Activated CD4-positive, alpha-beta T cell treated with anti-CD3 and anti-CD28 coated beads, Interleukin-2, amount 10 ng/mL, durations not matched to agents 7 days and 5 days (primary cell): Measurements from ENCODE around the gene STRADA. TPM values are rescaled to one million over a fixed set of nuclear protein-coding genes. Genes with fewer than 3 reads are reported as not detected.

Source experiments
- CTCF ChIA-PET: fragments of 350-600 bp; sonication (Branson Sonifier 250); formaldehyde crosslinking; loops from one replicate; lab custom pipeline; 2021; ENCODE audit warnings: antibody characterized with exemption; lab: Charles Lee
- POLR2A ChIA-PET: fragments of 350-600 bp; sonication (Branson Sonifier 250); formaldehyde crosslinking; loops from one replicate; lab custom pipeline; 2021; ENCODE audit warnings: antibody characterized with exemption; lab: Charles Lee
- DNase-seq: peaks from one replicate; pipeline ENCODE4 v3.0.0-alpha.2; 2020
- H3K27ac Mint-ChIP-seq: one replicate; pipeline ENCODE4 v1.8.0; 2021; ENCODE audit warnings: mild to moderate bottlenecking, moderate library complexity, mixed read lengths
- H3K27me3 Mint-ChIP-seq: one replicate; pipeline ENCODE4 v1.8.0; 2021; ENCODE audit warnings: mixed read lengths
- H3K36me3 Mint-ChIP-seq: one replicate; pipeline ENCODE4 v1.8.0; 2021; ENCODE audit warnings: low read depth, mixed read lengths
- H3K4me1 Mint-ChIP-seq: one replicate; pipeline ENCODE4 v1.8.0; 2021; ENCODE audit warnings: mixed read lengths
- H3K4me3 Mint-ChIP-seq: one replicate; pipeline ENCODE4 v1.8.0; 2021; ENCODE audit warnings: mild to moderate bottlenecking, moderate library complexity, mixed read lengths
- H3K9me3 Mint-ChIP-seq: one replicate; pipeline ENCODE4 v1.8.0; 2021; ENCODE audit warnings: mixed read lengths
- total RNA-seq, 2 experiments: library from RNA; stranded (reverse); gene quantifications; one replicate each; pipeline ENCODE4 v1.2.3, GENCODE V29; 2021

STRADA gene
- total RNA-seq, 2 experiments from 2014 or later: 46.8 to 49.0 TPM

GRCh38 chr17:63699638-63700527, 41.7 kb downstream of the STRADA start, which contains the start of gene LIMD2:
Gene LIMD2 (minus strand): TSS chr17:63700125. CDS start chr17:63699298, 827 bp downstream.
- ChIA-PET CTCF (interaction anchor here (1.4 kb wide), 1 partner anchor 88 kb away, joined by 3 read pairs; no protein-coding TSS in a partner anchor), POLR2A (no interaction called here)
- Mint-ChIP-seq H3K27me3 (no peaks in the 10 kb centered on the region), H3K4me3 (peak within 1 kb of the TSS; percentile 97), H3K36me3 (peaks cover 68% of the 10 kb centered on the region), H3K9me3 (peaks cover 3% of the 10 kb centered on the region), H3K27ac (peak within 1 kb of the TSS; percentile 99), H3K4me1 (peaks cover 61% of the 10 kb centered on the region)
- peak; percentile 83 for DNase-seq

- Mint-ChIP-seq H3K36me3 (peaks cover 74% of the 10 kb centered on the region), H3K4me3 (peak overlapping the region; percentile 97), H3K27ac (peak overlapping the region; percentile 98), H3K4me1 (peaks cover 55% of the 10 kb centered on the region), H3K27me3 (no peaks in the 10 kb centered on the region), H3K9me3 (peaks cover 3% of the 10 kb centered on the region)
- ChIA-PET CTCF (interaction anchor here (0.6 to 3.9 kb wide), 19 partner anchors 8 to 274 kb away, joined by 3 to 21 read pairs (median 3); partner anchors contain the start of genes CCDC47, DDX42 and PSMC5), POLR2A (interaction anchor here (0.9 to 1.7 kb wide), 2 partner anchors 9 to 43 kb away, joined by 3 to 8 read pairs; no protein-coding TSS in a partner anchor)
- peak; percentile 94 for DNase-seq
Measured at GRCh38 chr17:63698886-63699637, 42.5 kb downstream of the STRADA start.

- ChIA-PET CTCF (interaction anchor here (0.6 to 3.9 kb wide), 24 partner anchors 8 to 273 kb away, joined by 3 to 21 read pairs (median 3); partner anchors contain the start of genes CCDC47, DDX42 and PSMC5), POLR2A (interaction anchor here (0.9 to 1.7 kb wide), 2 partner anchors 10 to 44 kb away, joined by 3 to 8 read pairs; no protein-coding TSS in a partner anchor)
- H3K36me3 Mint-ChIP-seq: peaks cover 70% of the 10 kb centered on the region
- peaks cover 3% of the 10 kb centered on the region for H3K9me3 Mint-ChIP-seq
- H3K27me3 Mint-ChIP-seq: no peaks in the 10 kb centered on the region
- DNase-seq: peak; percentile 26
- peak overlapping the region; percentile 98 for H3K27ac Mint-ChIP-seq
- H3K4me1 Mint-ChIP-seq: peaks cover 49% of the 10 kb centered on the region
- peak overlapping the region; percentile 97 for H3K4me3 Mint-ChIP-seq
Measured at GRCh38 chr17:63698381-63698885, 43.2 kb downstream of the STRADA start.

DNA sequence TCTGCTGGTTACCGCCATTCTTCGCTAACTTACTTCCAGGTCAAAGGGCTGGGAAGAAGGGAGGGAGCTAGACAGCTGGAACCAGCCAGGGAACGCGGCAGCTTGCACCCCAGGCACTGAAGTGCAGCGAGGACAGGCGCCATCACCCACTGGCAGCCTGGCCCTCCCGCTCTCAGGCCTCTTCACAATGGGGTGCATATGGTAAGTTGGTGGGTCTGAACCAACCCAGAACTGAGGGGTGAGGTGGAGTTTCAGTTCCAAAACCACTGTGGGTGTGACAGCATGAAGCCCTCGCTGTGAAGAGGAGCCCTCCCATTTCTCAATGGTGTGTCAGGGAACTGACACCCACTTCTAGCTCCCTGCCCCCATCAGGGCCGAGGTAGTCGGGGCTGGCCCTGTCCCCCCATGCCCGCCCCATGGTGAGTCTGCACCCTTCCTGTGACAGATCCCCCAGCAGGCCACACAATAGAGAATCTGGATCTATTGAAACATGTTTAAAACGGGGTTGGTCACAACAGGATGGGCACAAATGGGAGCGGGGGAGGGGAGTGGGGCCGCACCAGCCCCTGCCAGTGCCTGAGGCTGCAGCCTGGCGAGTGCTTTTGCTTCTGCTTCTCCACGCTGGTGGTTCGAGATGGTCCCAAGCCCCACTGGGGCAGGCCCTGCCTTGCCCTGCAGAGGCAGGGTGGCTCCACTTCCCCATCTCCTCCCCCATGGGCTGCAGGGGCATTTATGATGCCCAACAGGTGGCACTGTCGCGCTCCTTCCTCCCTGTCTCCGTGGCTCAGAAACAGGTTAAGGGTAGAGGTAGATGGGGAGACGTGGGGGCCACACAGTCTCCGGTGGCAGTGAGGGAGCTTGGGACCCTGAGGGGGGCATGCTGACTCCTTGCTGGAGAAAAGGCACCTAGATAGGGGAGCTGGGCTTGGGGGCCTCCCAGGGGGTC, 44.0 kb downstream of the STRADA start:
- no peaks in the 10 kb centered on the region for H3K27me3 Mint-ChIP-seq
- peaks cover 43% of the 10 kb centered on the region for H3K4me1 Mint-ChIP-seq
- ChIA-PET POLR2A (interaction anchor here (0.6 to 1.7 kb wide), 3 partner anchors 13 to 76 kb away, joined by 3 to 8 read pairs (median 4); partner anchors contain the start of genes CCDC47 and DDX42), CTCF (interaction anchor here (0.6 to 3.9 kb wide), 21 partner anchors 9 to 272 kb away, joined by 3 to 21 read pairs (median 3); partner anchors contain the start of genes CCDC47 and DDX42)
- H3K27ac Mint-ChIP-seq: peak overlapping the region; percentile 98
- H3K36me3 Mint-ChIP-seq: peaks cover 65% of the 10 kb centered on the region
- peak overlapping the region; percentile 97 for H3K4me3 Mint-ChIP-seq
- H3K9me3 Mint-ChIP-seq: peaks cover 3% of the 10 kb centered on the region
- peak; percentile 87 for DNase-seq

- peak overlapping the region; percentile 98 for H3K27ac Mint-ChIP-seq
- peaks cover 37% of the 10 kb centered on the region for H3K4me1 Mint-ChIP-seq
- DNase-seq: peak; percentile 52
- ChIA-PET CTCF (interaction anchor here (0.5 to 3.9 kb wide), 8 partner anchors 9 to 271 kb away, joined by 3 to 21 read pairs (median 3); partner anchors contain the start of gene MAP3K3), POLR2A (interaction anchor here (1.4 kb wide), 1 partner anchor 77 kb away, joined by 4 read pairs; the partner anchor contains the start of genes CCDC47 and DDX42)
- H3K36me3 Mint-ChIP-seq: peaks cover 60% of the 10 kb centered on the region
- H3K4me3 Mint-ChIP-seq: peak overlapping the region; percentile 97
- peaks cover 1% of the 10 kb centered on the region for H3K9me3 Mint-ChIP-seq
- no peaks in the 10 kb centered on the region for H3K27me3 Mint-ChIP-seq
Measured at GRCh38 chr17:63696381-63696961, 45.1 kb downstream of the STRADA start.

DNA sequence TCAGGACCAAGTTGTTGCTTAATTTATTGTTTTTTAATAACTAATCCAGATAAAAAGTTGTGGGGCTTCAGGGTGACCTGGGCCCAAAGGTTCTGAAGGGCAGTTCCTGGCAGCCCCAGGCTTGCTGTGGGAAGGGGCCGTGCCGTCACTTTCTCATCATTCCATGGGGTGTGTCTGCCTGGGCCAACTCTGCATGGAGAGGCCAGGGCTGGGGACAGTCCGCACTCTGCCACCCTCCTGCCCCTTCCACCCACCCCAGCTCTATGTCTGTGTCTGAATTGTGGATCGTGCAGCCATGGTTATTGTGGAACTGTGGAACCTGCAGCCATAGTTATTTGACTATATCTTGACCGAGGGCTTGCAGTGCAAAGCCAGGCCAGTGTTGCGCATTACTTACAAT, 45.7 kb downstream of the STRADA start:
- no peak for DNase-seq
- Mint-ChIP-seq H3K36me3 (peaks cover 58% of the 10 kb centered on the region), H3K9me3 (no peaks in the 10 kb centered on the region), H3K4me1 (peaks cover 33% of the 10 kb centered on the region), H3K27ac (peak overlapping the region; percentile 98), H3K4me3 (peak overlapping the region; percentile 97), H3K27me3 (no peaks in the 10 kb centered on the region)
- CTCF ChIA-PET: interaction anchor here (0.5 to 3.9 kb wide), 7 partner anchors 8 to 270 kb away, joined by 3 to 21 read pairs (median 3); partner anchors contain the start of gene MAP3K3
- POLR2A ChIA-PET: interaction anchor here (0.9 kb wide), 1 partner anchor 74 kb away, joined by 3 read pairs; no protein-coding TSS in a partner anchor

- no peak overlapping the region for H3K4me3 Mint-ChIP-seq
Measured at GRCh38 chr17:63694950-63695773, 46.4 kb downstream of the STRADA start.

DNA sequence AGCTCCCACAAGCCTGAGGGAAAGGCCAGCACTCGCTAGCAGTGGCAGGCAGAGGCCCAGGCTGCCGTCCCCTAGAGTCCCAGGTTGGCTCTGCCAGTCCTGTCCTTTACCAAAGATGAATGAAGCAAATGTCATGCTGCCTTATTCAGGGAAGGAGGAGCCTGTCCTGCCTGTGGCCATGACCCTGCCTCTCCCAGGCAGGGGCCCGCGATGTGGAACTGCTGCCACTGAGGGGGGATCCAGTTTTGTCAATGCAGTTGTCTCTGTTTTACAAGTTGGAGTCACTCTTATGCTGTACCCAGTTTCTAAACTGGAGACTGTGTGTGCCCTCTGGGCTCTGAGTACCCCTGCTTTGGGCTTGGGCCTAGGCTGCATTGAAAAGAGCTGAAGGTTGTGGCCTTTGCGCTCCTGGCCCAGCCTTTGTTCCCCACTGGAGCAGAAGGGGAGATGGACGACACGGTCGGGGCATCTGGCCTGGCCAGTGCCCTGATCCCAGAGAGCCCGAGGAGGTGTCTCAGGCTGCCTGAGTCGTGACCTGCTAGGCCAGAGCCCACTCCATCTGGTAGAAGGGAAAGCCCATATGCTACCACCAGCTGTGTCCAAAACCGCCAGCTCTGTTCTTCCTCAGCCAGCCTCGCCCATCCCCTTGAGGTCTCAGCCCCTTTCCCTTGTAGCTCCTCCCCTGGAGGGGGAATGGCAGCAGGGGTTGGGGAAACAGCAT, 47.2 kb downstream of the STRADA start:
- peaks cover 33% of the 10 kb centered on the region for H3K4me1 Mint-ChIP-seq
- ChIA-PET CTCF (interaction anchor here (0.6 to 1.5 kb wide), 5 partner anchors 8 to 328 kb away, joined by 3 to 4 read pairs (median 3); partner anchors contain the start of gene MAP3K3), POLR2A (interaction anchor here (0.6 kb wide), 1 partner anchor 48 kb away, joined by 3 read pairs; no protein-coding TSS in a partner anchor)
- no peaks in the 10 kb centered on the region for H3K27me3 Mint-ChIP-seq
- H3K9me3 Mint-ChIP-seq: no peaks in the 10 kb centered on the region
- peak overlapping the region; percentile 98 for H3K27ac Mint-ChIP-seq
- H3K36me3 Mint-ChIP-seq: peaks cover 65% of the 10 kb centered on the region
- H3K4me3 Mint-ChIP-seq: no peak overlapping the region
- DNase-seq: peak; percentile 36

More at GRCh38 chr17:63694950-63695773, 46.4 kb downstream of the STRADA start:
- H3K27ac Mint-ChIP-seq: peak overlapping the region; percentile 98
- H3K9me3 Mint-ChIP-seq: no peaks in the 10 kb centered on the region
- no peaks in the 10 kb centered on the region for H3K27me3 Mint-ChIP-seq
- POLR2A ChIA-PET: interaction anchor here (0.6 to 0.9 kb wide), 2 partner anchors 47 to 73 kb away, joined by 3 read pairs; no protein-coding TSS in a partner anchor
- peaks cover 33% of the 10 kb centered on the region for H3K4me1 Mint-ChIP-seq
- DNase-seq: no peak
- CTCF ChIA-PET: interaction anchor here (0.6 to 3.9 kb wide), 5 partner anchors 15 to 329 kb away, joined by 3 to 21 read pairs (median 4); partner anchors contain the start of gene MAP3K3
- H3K36me3 Mint-ChIP-seq: peaks cover 60% of the 10 kb centered on the region

DNA sequence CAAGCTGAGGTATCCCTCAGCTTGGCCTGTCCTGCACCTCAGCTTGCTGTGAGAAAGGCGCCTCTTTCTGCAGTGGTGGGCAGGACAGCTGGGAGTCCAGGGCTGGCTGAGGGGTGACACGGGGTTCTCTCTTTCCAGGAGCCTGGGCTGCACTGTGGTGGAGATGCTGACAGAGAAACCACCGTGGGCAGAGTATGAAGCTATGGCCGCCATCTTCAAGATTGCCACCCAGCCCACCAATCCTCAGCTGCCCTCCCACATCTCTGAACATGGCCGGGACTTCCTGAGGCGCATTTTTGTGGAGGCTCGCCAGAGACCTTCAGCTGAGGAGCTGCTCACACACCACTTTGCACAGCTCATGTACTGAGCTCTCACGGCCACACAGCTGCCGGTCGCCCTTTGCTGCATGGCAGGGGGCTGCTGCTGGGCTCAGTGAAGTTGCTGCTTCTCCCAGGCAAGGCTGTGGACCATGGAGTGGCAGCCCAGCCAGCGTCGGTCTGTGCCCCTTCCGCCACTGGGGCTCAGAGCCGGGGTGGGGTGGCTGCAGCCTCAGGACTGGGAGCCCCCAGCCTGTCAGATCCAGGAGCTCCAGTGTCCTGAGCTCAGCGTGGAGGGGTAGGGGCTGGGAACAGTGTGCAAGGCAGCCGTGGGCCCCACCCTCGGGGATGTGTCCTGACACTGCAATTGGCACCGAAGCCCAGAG, 48.0 kb downstream of the STRADA start:
- Mint-ChIP-seq H3K36me3 (peaks cover 63% of the 10 kb centered on the region), H3K4me3 (no peak overlapping the region), H3K4me1 (peaks cover 33% of the 10 kb centered on the region), H3K27ac (peak overlapping the region; percentile 31), H3K27me3 (no peaks in the 10 kb centered on the region), H3K9me3 (no peaks in the 10 kb centered on the region)
- no peak for DNase-seq
- POLR2A ChIA-PET: interaction anchor here (0.5 kb wide), 1 partner anchor 56 kb away, joined by 3 read pairs; no protein-coding TSS in a partner anchor
- CTCF ChIA-PET: interaction anchor here (0.9 to 1.5 kb wide), 3 partner anchors 9 to 20 kb away, joined by 3 to 4 read pairs (median 3); no protein-coding TSS in a partner anchor
